ENCODE measurements around the gene NPAS3. TPM values are rescaled to one million over a fixed set of nuclear protein-coding genes. Genes with fewer than 3 reads are reported as not detected.

NPAS3 gene
- total and polyA plus RNA-seq, 2 of the 8 experiments (the other 6 are each of a cell fraction or from before 2014, with no cell fraction given): 0.11 to 0.60 TPM

- TF ChIP-seq CHD7 (IDR thresholded peaks at IDR 0.05; ENCODE audit: insufficient replicate concordance, low read length) (no peak), USF2 (IDR thresholded peaks at IDR 0.05; ENCODE audit: low read length) (no peak), TAF1 (IDR thresholded peaks at IDR 0.05; ENCODE audit: low read depth, low read length) (no peak), POLR2AphosphoS5 (IDR thresholded peaks at IDR 0.05; ENCODE audit: low read depth, low read length) (no peak), CHD2 (IDR thresholded peaks at IDR 0.05; ENCODE audit: low read length) (no peak), RBBP5 (IDR thresholded peaks at IDR 0.05; ENCODE audit: borderline replicate concordance, low read depth, low read length) (no peak)
These were observed 570.8 kb downstream of the NPAS3 start (continued) for GRCh38 chr14:33509454-33509853.

Data from H1 (cell line).